Neural progenitor cell (in vitro differentiated cells): Measurements from ENCODE around the gene SDK1. TPM values are rescaled to one million over a fixed set of nuclear protein-coding genes. Genes with fewer than 3 reads are reported as not detected.
A peak's percentile ranks its signal among the peaks of the same experiment; 100 is the strongest.

Source experiments
- DNase-seq: peaks from one replicate; pipeline ENCODE4 v3.0.0-alpha.2; 2016; ENCODE audit warnings: low spot score
- H2AFZ ChIP-seq: fragments of 200-600 bp; sonication (generic); replicated peaks from 2 replicates; pipeline ENCODE4 v1.6.1; 2016; ENCODE audit warnings: antibody characterized with exemption
- H3F3A ChIP-seq: fragments of 200-600 bp; sonication (generic); 2 replicates; pipeline ENCODE4 v1.6.1; 2016; ENCODE audit warnings: antibody characterized with exemption, low read depth
- H3K27ac ChIP-seq: fragments of 200-600 bp; sonication (generic); 2 replicates; pipeline ENCODE4 v1.5.1; 2016; ENCODE audit warnings: mild to moderate bottlenecking
- H3K27me3 ChIP-seq: fragments of 200-600 bp; sonication (generic); 2 replicates; pipeline ENCODE4 v1.6.1; 2016; ENCODE audit warnings: mild to moderate bottlenecking, moderate library complexity
- H3K36me3 ChIP-seq: fragments of 200-600 bp; sonication (generic); 2 replicates; pipeline ENCODE4 v1.5.1; 2016
- H3K4me1 ChIP-seq: fragments of 200-600 bp; sonication (generic); 2 replicates; pipeline ENCODE4 v1.6.1; 2016; ENCODE audit warnings: mixed run types
- H3K4me2 ChIP-seq: fragments of 200-600 bp; sonication (generic); 2 replicates; pipeline ENCODE4 v1.6.1; 2016
- H3K4me3 ChIP-seq: fragments of 200-600 bp; sonication (generic); 2 replicates; pipeline ENCODE4 v1.5.1; 2016
- H3K79me2 ChIP-seq: fragments of 200-600 bp; sonication (generic); 2 replicates; pipeline ENCODE4 v1.6.1; 2016; ENCODE audit warnings: low read depth
- H3K9ac ChIP-seq: fragments of 200-600 bp; sonication (generic); 2 replicates; pipeline ENCODE4 v1.6.1; 2016
- H3K9me3 ChIP-seq: fragments of 200-600 bp; sonication (generic); 2 replicates; pipeline ENCODE4 v1.5.1; 2016; ENCODE audit warnings: low read depth
- H4K20me1 ChIP-seq: fragments of 200-600 bp; sonication (generic); 2 replicates; pipeline ENCODE4 v1.6.1; 2016; ENCODE audit warnings: low read depth
- H3K27ac Mint-ChIP-seq: 3 replicates; pipeline ENCODE4 v1.8.0; 2021; ENCODE audit warnings: mixed read lengths
- H3K27me3 Mint-ChIP-seq: 2 replicates; pipeline ENCODE4 v1.8.0; 2022; ENCODE audit warnings: low read depth, mild to moderate bottlenecking, inconsistent platforms, moderate library complexity, mixed read lengths; ENCODE audit not compliant: insufficient read depth
- H3K36me3 Mint-ChIP-seq: 3 replicates; pipeline ENCODE4 v1.8.0; 2021; ENCODE audit warnings: mixed read lengths
- H3K4me1 Mint-ChIP-seq: 3 replicates; pipeline ENCODE4 v1.8.0; 2021; ENCODE audit warnings: mixed read lengths
- H3K4me3 Mint-ChIP-seq: 3 replicates; pipeline ENCODE4 v1.8.0; 2021; ENCODE audit warnings: mild to moderate bottlenecking, moderate library complexity, mixed read lengths
- H3K9me3 Mint-ChIP-seq: 3 replicates; pipeline ENCODE4 v1.8.0; 2020; ENCODE audit warnings: mixed read lengths
- EZH2 ChIP-seq: fragments of 200-600 bp; sonication (generic); IDR thresholded peaks from 2 replicates; pipeline ENCODE4 v1.6.1; 2017; ENCODE audit warnings: antibody characterized with exemption, mild to moderate bottlenecking, moderate library complexity
- EZH2phosphoT487 ChIP-seq: fragments of 200-600 bp; sonication (generic); IDR thresholded peaks from 2 replicates; pipeline ENCODE4 v1.6.1; 2017; ENCODE audit warnings: antibody characterized with exemption
- total RNA-seq: library from RNA; depleted of rRNA; stranded (reverse); fragments of >200 nt; gene quantifications from 2 replicates; pipeline ENCODE4 v1.2.3, GENCODE V29; 2015; ENCODE audit warnings: low replicate concordance
- TF ChIP-seq, protein P1 (sequence below): fragments of 200-600 bp; sonication (generic); IDR thresholded peaks from 2 replicates; pipeline ENCODE4 v1.5.1; 2017; ENCODE audit warnings: antibody characterized with exemption, mild to moderate bottlenecking

The SDK1 gene
- total RNA-seq, 1 donor from 2014 or later, result 4.9 TPM

DNA sequence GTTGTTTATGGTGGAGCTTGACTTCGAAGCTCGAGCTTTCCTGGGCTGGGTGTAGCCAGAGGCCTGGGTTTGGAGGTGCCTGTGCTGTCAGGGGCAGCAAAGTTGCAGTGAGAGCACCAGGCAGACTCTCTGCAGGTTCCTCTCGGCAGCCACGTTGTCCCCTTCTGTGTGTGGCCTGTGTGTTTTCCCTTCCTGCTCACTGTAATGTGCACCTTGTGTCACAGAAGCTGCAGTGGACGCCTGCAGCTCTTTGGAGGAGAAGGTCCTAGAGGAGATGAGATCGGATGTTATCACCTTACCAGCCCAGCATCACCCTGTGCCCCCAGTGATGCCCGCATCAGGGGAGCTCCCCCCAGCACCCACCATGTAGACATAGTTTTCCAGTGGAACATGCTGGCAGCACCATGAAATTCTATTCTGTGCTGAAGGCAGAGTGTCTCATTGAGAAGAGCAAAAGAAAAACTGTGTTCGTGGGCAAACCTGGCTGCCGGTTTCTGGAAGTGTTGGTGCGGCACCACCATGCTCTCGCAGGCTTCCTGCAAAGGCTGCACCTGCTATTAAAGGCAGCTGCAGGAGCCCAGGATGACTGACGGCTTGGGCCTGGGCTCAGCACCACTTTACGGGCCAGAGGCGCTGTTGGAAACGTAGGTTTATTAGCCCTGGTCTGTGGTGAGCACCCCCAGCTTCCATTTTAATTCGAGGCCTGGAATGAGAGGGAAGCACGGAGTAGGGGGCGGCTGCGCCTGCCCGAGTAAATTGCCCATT is 771.3 kb downstream of the SDK1 start:
- no peak for TF ChIP-seq EZH2phosphoT487
- TF ChIP-seq, protein P1, sequence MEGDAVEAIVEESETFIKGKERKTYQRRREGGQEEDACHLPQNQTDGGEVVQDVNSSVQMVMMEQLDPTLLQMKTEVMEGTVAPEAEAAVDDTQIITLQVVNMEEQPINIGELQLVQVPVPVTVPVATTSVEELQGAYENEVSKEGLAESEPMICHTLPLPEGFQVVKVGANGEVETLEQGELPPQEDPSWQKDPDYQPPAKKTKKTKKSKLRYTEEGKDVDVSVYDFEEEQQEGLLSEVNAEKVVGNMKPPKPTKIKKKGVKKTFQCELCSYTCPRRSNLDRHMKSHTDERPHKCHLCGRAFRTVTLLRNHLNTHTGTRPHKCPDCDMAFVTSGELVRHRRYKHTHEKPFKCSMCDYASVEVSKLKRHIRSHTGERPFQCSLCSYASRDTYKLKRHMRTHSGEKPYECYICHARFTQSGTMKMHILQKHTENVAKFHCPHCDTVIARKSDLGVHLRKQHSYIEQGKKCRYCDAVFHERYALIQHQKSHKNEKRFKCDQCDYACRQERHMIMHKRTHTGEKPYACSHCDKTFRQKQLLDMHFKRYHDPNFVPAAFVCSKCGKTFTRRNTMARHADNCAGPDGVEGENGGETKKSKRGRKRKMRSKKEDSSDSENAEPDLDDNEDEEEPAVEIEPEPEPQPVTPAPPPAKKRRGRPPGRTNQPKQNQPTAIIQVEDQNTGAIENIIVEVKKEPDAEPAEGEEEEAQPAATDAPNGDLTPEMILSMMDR, result no peak
- no peak for TF ChIP-seq EZH2
- H3F3A ChIP-seq, result peaks cover 16% of the 10 kb centered on the region
- peaks cover 17% of the 10 kb centered on the region for H3K36me3 Mint-ChIP-seq
- no peaks in the 10 kb centered on the region for H3K36me3 ChIP-seq
- H3K27ac ChIP-seq, result peak overlapping the region; percentile 67
- H3K4me3 ChIP-seq, result no peak overlapping the region
- H3K27me3 ChIP-seq, result no peaks in the 10 kb centered on the region
- H3K4me2 ChIP-seq, result peak overlapping the region; percentile 13
- no peaks in the 10 kb centered on the region for H3K9me3 ChIP-seq
- DNase-seq, result no peak
- H3K9ac ChIP-seq, result no peak overlapping the region
- peak overlapping the region; percentile 75 for H2AFZ ChIP-seq
- H3K27ac Mint-ChIP-seq, result peak overlapping the region; percentile 92
- H4K20me1 ChIP-seq, result no peaks in the 10 kb centered on the region
- no peak overlapping the region for H3K4me3 Mint-ChIP-seq
- H3K9me3 Mint-ChIP-seq, result peaks cover 1% of the 10 kb centered on the region
- H3K27me3 Mint-ChIP-seq, result peaks cover 5% of the 10 kb centered on the region
- H3K79me2 ChIP-seq, result no peaks in the 10 kb centered on the region
- H3K4me1 ChIP-seq, result peaks cover 27% of the 10 kb centered on the region
- H3K4me1 Mint-ChIP-seq, result peaks cover 29% of the 10 kb centered on the region

DNA sequence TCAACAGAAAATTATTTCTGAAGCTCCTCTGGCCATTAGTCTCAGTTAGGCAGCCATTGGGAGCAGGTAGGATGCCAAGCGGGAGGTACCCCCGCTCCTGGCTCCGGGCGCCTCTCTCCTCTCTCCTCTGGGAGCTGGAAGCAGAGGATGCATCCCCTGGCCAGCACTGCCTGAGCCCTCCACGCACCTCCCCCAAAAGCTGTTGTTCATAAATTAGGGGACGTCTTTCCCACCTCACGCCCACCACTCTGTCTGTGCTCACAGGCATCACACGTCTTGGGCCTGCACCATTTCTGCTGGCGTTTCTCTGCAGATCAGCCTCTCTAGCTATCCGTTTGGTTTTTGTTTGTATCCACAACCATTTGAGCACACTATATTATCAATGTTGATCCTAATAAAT is 772.0 kb downstream of the SDK1 start:
- no peaks in the 10 kb centered on the region for H4K20me1 ChIP-seq
- H3K4me1 Mint-ChIP-seq, result peaks cover 22% of the 10 kb centered on the region
- no peak overlapping the region for H2AFZ ChIP-seq
- no peak overlapping the region for H3K4me3 Mint-ChIP-seq
- H3K4me1 ChIP-seq, result peaks cover 22% of the 10 kb centered on the region
- no peaks in the 10 kb centered on the region for H3K79me2 ChIP-seq
- no peak overlapping the region for H3K27ac ChIP-seq
- TF ChIP-seq EZH2, result no peak
- TF ChIP-seq, protein P1, result no peak
- TF ChIP-seq EZH2phosphoT487, result no peak
- DNase-seq, result no peak
- H3K27ac Mint-ChIP-seq, result peak overlapping the region; percentile 23
- H3K9me3 Mint-ChIP-seq, result peaks cover 4% of the 10 kb centered on the region
- H3K4me3 ChIP-seq, result no peak overlapping the region
- H3K27me3 ChIP-seq, result no peaks in the 10 kb centered on the region
- H3K4me2 ChIP-seq, result no peak overlapping the region
- no peaks in the 10 kb centered on the region for H3K36me3 ChIP-seq
- H3K9me3 ChIP-seq, result no peaks in the 10 kb centered on the region
- peaks cover 16% of the 10 kb centered on the region for H3F3A ChIP-seq
- H3K36me3 Mint-ChIP-seq, result peaks cover 22% of the 10 kb centered on the region
- peaks cover 3% of the 10 kb centered on the region for H3K27me3 Mint-ChIP-seq
- no peak overlapping the region for H3K9ac ChIP-seq

DNA sequence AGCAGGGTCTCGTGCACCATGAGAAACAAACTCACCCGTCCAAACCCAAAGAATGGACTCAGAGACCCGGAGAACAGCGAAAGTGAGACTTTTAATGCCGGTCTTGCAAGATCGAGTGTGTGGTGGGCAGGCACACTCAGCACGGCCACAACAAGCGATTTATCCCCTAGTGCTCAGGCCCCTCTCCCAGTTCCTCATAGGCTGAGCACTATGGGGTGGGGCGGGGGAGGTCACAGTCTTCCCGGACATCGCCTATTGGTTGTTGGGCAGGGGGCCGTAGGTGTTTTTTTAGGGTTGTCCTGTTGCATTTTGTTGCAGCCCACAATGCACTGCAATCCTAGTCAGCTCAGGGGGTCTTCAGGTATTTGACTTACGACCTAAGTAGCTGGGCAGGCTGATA is 772.7 kb downstream of the SDK1 start:
- Histone ChIP-seq H3K79me2 (no peaks in the 10 kb centered on the region), H3K4me1 (peaks cover 22% of the 10 kb centered on the region), H3K27ac (no peak overlapping the region), H3K4me3 (no peak overlapping the region), H3K9ac (no peak overlapping the region), H3K4me2 (no peak overlapping the region), H3K36me3 (no peaks in the 10 kb centered on the region), H2AFZ (no peak overlapping the region), H3F3A (peaks cover 16% of the 10 kb centered on the region), H4K20me1 (no peaks in the 10 kb centered on the region), H3K27me3 (no peaks in the 10 kb centered on the region), H3K9me3 (no peaks in the 10 kb centered on the region)
- Mint-ChIP-seq H3K9me3 (peaks cover 10% of the 10 kb centered on the region), H3K4me3 (no peak overlapping the region), H3K27me3 (peaks cover 3% of the 10 kb centered on the region), H3K27ac (peak overlapping the region; percentile 53), H3K4me1 (peaks cover 22% of the 10 kb centered on the region), H3K36me3 (peaks cover 28% of the 10 kb centered on the region)
- no peak for DNase-seq
- TF ChIP-seq EZH2phosphoT487 (no peak), EZH2 (no peak)
- TF ChIP-seq, protein P1, result no peak
